Measurements from ENCODE around the gene IFTAP.

The IFTAP gene

GRCh38 chr11:36699271-36699670, 105.0 kb downstream of the IFTAP start:
- no peak for DNase-seq
- H3K4me1 Mint-ChIP-seq = peaks cover 50% of the 10 kb centered on the region
- no peaks in the 10 kb centered on the region for H3K9me3 Mint-ChIP-seq
- peaks cover 2% of the 10 kb centered on the region for H3K27me3 Mint-ChIP-seq (ENCODE audit: low read depth, poor library complexity)
- H3K36me3 Mint-ChIP-seq (ENCODE audit: low read depth) = no peaks in the 10 kb centered on the region
- no peak overlapping the region for H3K4me3 Mint-ChIP-seq
- no peak overlapping the region for H3K27ac Mint-ChIP-seq
- TF ChIP-seq, protein P1, sequence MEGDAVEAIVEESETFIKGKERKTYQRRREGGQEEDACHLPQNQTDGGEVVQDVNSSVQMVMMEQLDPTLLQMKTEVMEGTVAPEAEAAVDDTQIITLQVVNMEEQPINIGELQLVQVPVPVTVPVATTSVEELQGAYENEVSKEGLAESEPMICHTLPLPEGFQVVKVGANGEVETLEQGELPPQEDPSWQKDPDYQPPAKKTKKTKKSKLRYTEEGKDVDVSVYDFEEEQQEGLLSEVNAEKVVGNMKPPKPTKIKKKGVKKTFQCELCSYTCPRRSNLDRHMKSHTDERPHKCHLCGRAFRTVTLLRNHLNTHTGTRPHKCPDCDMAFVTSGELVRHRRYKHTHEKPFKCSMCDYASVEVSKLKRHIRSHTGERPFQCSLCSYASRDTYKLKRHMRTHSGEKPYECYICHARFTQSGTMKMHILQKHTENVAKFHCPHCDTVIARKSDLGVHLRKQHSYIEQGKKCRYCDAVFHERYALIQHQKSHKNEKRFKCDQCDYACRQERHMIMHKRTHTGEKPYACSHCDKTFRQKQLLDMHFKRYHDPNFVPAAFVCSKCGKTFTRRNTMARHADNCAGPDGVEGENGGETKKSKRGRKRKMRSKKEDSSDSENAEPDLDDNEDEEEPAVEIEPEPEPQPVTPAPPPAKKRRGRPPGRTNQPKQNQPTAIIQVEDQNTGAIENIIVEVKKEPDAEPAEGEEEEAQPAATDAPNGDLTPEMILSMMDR (IDR thresholded peaks at IDR 0.05) = no peak

- TF ChIP-seq, protein P1 (IDR thresholded peaks at IDR 0.05) = no peak
- Mint-ChIP-seq H3K9me3 (no peaks in the 10 kb centered on the region), H3K27me3 (ENCODE audit: low read depth, poor library complexity) (peaks cover 2% of the 10 kb centered on the region), H3K4me1 (peaks cover 50% of the 10 kb centered on the region), H3K27ac (no peak overlapping the region), H3K36me3 (ENCODE audit: low read depth) (no peaks in the 10 kb centered on the region), H3K4me3 (no peak overlapping the region)
- DNase-seq = no peak
These were observed 105.9 kb downstream of the IFTAP start for GRCh38 chr11:36700246-36700645.

DNA sequence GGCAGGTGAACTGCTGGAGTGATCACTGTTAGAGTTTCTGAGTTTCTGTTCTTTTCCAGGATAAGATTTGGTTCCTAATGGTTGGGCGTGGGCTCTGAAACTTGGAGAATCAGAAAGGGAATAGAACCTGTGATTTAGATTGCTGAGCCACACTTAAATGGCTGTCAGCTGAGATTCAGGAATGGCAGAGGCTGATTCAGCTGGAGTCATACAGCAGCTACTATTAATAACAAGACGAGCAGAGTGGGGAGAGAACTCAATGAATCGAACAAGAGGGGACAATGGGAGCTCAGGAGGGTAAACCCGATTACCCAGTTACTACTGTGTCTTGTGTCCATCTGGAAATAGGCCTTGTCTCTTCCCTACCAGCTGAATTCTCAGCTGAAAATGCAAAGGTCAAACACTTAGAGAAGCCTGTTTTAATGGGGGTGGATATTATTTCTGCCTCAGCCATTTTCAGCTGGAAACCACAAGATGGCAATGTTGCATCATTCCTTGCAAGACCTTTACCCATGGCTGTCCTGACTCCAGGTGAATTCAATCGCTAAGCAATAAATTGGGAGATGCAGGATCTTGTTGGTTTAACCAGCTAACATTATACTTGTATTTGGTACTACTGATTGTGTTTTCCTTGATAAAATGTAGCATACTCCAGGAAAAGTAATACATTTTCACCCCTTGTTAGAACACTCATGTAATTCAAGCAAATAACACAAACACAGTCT, 108.2 kb downstream of the IFTAP start:
- Mint-ChIP-seq H3K4me3 (no peak overlapping the region), H3K9me3 (no peaks in the 10 kb centered on the region), H3K27me3 (ENCODE audit: low read depth, poor library complexity) (peaks cover 5% of the 10 kb centered on the region), H3K36me3 (ENCODE audit: low read depth) (no peaks in the 10 kb centered on the region), H3K4me1 (peaks cover 29% of the 10 kb centered on the region), H3K27ac (no peak overlapping the region)
- peak; percentile 34 for DNase-seq
- TF ChIP-seq, protein P1 (IDR thresholded peaks at IDR 0.05) = peak; percentile 88

GRCh38 chr11:36703055-36703404, 108.7 kb downstream of the IFTAP start:
- H3K9me3 Mint-ChIP-seq = no peaks in the 10 kb centered on the region
- H3K27ac Mint-ChIP-seq = no peak overlapping the region
- TF ChIP-seq, protein P1 (IDR thresholded peaks at IDR 0.05) = no peak
- DNase-seq = no peak
- H3K27me3 Mint-ChIP-seq (ENCODE audit: low read depth, poor library complexity) = peaks cover 6% of the 10 kb centered on the region
- no peaks in the 10 kb centered on the region for H3K36me3 Mint-ChIP-seq (ENCODE audit: low read depth)
- peaks cover 26% of the 10 kb centered on the region for H3K4me1 Mint-ChIP-seq
- no peak overlapping the region for H3K4me3 Mint-ChIP-seq

Measured in nephron progenitor cell (in vitro differentiated cells).